Stimulated activated naive CD4-positive, alpha-beta T cell (primary cell): ENCODE measurements around the gene LLGL2.
"Not testable (repeated sequence)": the region's sequence is repeated elsewhere in the genome, so short reads cannot be mapped to it uniquely, and the experiment has no call there.

Experiments used
- DNase-seq, 6 experiments: peaks; one replicate each; lab custom pipeline; 2025; lab: John Stamatoyannopoulos, UW

The LLGL2 gene

GRCh38 chr17:75524970-75525805 is at the start of gene LLGL2:
TSS of gene LLGL2 (plus strand) at chr17:75525697. CDS start at chr17:75543427, 17,730 bp downstream.
- DNase-seq = peak; percentile 78 to 91 (median 80)

GRCh38 chr17:75475851-75476250 is 49.6 kb upstream of the LLGL2 start:
- no peak for DNase-seq

GRCh38 chr17:75476271-75476671 is 49.2 kb upstream of the LLGL2 start:
- no peak for DNase-seq

GRCh38 chr17:75476752-75477489 is 48.6 kb upstream of the LLGL2 start:
- DNase-seq = no peak

GRCh38 chr17:75477490-75477862 is 48.0 kb upstream of the LLGL2 start:
- DNase-seq = not testable (repeated sequence)

GRCh38 chr17:75478508-75478907 is 47.0 kb upstream of the LLGL2 start:
- DNase-seq = no peak

- no peak for DNase-seq
These were observed 45.2 kb upstream of the LLGL2 start for GRCh38 chr17:75480281-75480680.

- no peak for DNase-seq
These were observed 44.1 kb upstream of the LLGL2 start for GRCh38 chr17:75481194-75482068.

- DNase-seq = no peak
These were observed 43.2 kb upstream of the LLGL2 start for GRCh38 chr17:75482098-75482942.

GRCh38 chr17:75485688-75486087 is 39.8 kb upstream of the LLGL2 start:
- no peak for DNase-seq

GRCh38 chr17:75486151-75486550 is 39.3 kb upstream of the LLGL2 start:
- no peak for DNase-seq

GRCh38 chr17:75486951-75487350 is 38.5 kb upstream of the LLGL2 start:
- DNase-seq = no peak

GRCh38 chr17:75487351-75488070 is 38.0 kb upstream of the LLGL2 start:
- peak in 5 of 6 experiments; percentile 17 to 62 (median 45) for DNase-seq

- DNase-seq = no peak
These were observed 36.6 kb upstream of the LLGL2 start for GRCh38 chr17:75488693-75489510.

GRCh38 chr17:75489511-75489955 is 36.0 kb upstream of the LLGL2 start:
- DNase-seq = no peak

GRCh38 chr17:75490173-75490743 is 35.2 kb upstream of the LLGL2 start:
- DNase-seq = no peak

- DNase-seq = no peak
These were observed 34.4 kb upstream of the LLGL2 start for GRCh38 chr17:75490953-75491649.

- DNase-seq = no peak
These were observed 33.8 kb upstream of the LLGL2 start for GRCh38 chr17:75491680-75492079.
